ENCODE results near the gene SLC39A11.
"Not testable (repeated sequence)": the region's sequence is repeated elsewhere in the genome, so short reads cannot be mapped to it uniquely, and the experiment has no call there.

SLC39A11 gene

DNA sequence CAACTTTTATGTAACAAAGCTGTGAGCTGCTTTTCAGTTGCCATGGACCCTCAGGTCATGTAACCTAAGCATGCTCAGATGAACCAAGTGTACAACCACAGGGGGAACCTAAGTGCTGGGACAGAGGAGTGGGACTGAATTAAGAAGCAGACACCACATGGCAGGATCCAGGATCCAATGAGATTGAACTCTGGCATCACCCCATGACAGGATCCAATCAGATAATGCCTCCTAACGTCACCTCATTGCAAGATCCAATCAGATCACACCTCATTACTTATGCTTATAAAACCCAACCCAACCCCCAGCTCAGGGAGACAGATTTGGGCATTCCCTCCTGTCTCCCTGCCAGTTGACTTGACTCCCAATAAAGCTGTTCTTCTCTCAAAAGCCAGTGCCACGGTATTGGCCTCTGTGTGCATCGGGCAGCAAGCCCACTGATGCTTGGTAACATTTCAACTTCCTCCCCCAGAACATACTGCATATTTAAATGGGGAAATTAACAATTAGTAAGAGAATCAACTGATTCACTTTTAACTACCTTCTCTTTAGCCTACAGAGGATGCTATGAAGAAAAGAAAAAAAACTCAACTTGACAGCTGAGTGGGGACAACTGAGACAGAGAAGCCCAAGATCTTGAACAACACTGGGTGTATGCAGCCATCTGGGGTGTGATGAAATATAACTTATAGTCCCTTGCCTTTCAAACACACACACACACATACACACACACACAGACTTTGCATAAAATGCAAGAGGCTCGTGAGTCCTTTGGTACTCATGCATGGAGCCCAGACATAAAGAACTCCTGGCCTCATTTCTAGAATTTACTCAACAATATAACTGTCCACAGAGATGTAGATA, 148.4 kb downstream of the SLC39A11 start:
- TF ChIP-seq LEF1 (IDR thresholded peaks at IDR 0.05; ENCODE audit: borderline replicate concordance) (no peak), HDGF (IDR thresholded peaks at IDR 0.05; ENCODE audit: borderline replicate concordance) (no peak), ARNT (IDR thresholded peaks at IDR 0.05) (no peak), ELF4 (IDR thresholded peaks at IDR 0.05) (no peak)
- no peak for DNase-seq (ENCODE audit: extremely low spot score)
- POLR2A ChIA-PET = no interaction called here
- CTCF ChIA-PET = no interaction called here

DNA sequence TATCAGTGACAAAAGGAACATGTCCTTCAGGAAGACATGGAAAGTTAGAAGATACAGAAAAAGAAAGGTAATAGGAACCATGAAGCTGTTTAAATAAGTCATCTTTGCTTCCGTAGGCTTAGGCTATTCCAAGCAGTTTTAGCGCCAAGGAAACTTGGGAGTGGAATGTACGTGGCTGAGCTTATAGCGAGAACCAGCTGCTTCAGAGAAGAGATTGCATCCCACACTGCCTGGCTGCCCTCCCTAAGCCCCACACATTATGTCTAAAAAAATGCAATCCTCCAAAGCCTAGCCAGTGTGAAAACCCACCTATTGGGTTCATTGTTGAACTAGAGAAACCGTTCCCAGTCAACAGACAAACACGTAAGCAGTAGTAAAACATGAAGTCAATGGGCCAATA, 149.9 kb downstream of the SLC39A11 start:
- DNase-seq (ENCODE audit: extremely low spot score) = no peak
- TF ChIP-seq ZNF384 (IDR thresholded peaks at IDR 0.05) (no peak), SP1 (IDR thresholded peaks at IDR 0.05) (no peak), NFRKB (IDR thresholded peaks at IDR 0.05) (no peak), FOXK2 (IDR thresholded peaks at IDR 0.05) (no peak), L3MBTL2 (conservative IDR thresholded peaks at IDR 0.05) (no peak), TARDBP (IDR thresholded peaks at IDR 0.05) (no peak), FOXA1 (IDR thresholded peaks at IDR 0.05) (no peak), FOXM1 (IDR thresholded peaks at IDR 0.05; ENCODE audit: borderline replicate concordance) (no peak), LEF1 (IDR thresholded peaks at IDR 0.05; ENCODE audit: borderline replicate concordance) (no peak), CTBP1 (IDR thresholded peaks at IDR 0.05; ENCODE audit: borderline replicate concordance) (no peak), HDGF (IDR thresholded peaks at IDR 0.05; ENCODE audit: borderline replicate concordance) (no peak), BHLHE40 (IDR thresholded peaks at IDR 0.05; ENCODE audit: borderline replicate concordance) (no peak), ARNT (IDR thresholded peaks at IDR 0.05) (no peak), SUZ12 (IDR thresholded peaks at IDR 0.05) (no peak), ELF4 (IDR thresholded peaks at IDR 0.05) (no peak)
- TF ChIP-seq, protein P1, sequence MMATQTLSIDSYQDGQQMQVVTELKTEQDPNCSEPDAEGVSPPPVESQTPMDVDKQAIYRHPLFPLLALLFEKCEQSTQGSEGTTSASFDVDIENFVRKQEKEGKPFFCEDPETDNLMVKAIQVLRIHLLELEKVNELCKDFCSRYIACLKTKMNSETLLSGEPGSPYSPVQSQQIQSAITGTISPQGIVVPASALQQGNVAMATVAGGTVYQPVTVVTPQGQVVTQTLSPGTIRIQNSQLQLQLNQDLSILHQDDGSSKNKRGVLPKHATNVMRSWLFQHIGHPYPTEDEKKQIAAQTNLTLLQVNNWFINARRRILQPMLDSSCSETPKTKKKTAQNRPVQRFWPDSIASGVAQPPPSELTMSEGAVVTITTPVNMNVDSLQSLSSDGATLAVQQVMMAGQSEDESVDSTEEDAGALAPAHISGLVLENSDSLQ (IDR thresholded peaks at IDR 0.05) = no peak
- ChIA-PET POLR2A (no interaction called here), CTCF (no interaction called here)

DNA sequence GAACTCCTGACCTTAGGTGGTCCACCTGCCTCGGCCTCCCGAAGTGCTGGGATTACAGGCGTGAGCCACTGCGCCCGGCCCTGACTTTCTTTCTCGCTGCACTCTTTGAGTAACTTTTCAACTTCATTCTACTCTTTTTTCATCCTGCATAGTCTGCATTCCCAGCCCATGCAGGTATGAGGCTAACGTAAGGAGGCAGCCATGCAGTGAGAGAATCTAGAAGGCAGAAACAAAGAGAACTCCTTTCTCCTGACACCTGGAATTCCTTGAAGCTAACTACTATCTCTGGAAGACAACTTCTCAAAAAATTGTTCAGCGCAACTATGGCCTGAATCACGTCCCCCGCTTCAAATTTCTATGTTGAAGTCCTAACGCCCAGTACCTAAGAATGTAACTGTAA, 152.0 kb downstream of the SLC39A11 start:
- ChIA-PET CTCF (no interaction called here), POLR2A (no interaction called here)
- TF ChIP-seq, protein P1 (IDR thresholded peaks at IDR 0.05) = no peak
- TF ChIP-seq SP1 (IDR thresholded peaks at IDR 0.05) (no peak), L3MBTL2 (conservative IDR thresholded peaks at IDR 0.05) (no peak), FOXK2 (IDR thresholded peaks at IDR 0.05) (no peak), ELF4 (IDR thresholded peaks at IDR 0.05) (no peak), LEF1 (IDR thresholded peaks at IDR 0.05; ENCODE audit: borderline replicate concordance) (no peak), BHLHE40 (IDR thresholded peaks at IDR 0.05; ENCODE audit: borderline replicate concordance) (no peak), SUZ12 (IDR thresholded peaks at IDR 0.05) (no peak), CTBP1 (IDR thresholded peaks at IDR 0.05; ENCODE audit: borderline replicate concordance) (no peak), FOXA1 (IDR thresholded peaks at IDR 0.05) (no peak), FOXM1 (IDR thresholded peaks at IDR 0.05; ENCODE audit: borderline replicate concordance) (no peak), ZNF384 (IDR thresholded peaks at IDR 0.05) (no peak), ARNT (IDR thresholded peaks at IDR 0.05) (no peak), TARDBP (IDR thresholded peaks at IDR 0.05) (no peak), HDGF (IDR thresholded peaks at IDR 0.05; ENCODE audit: borderline replicate concordance) (no peak), NFRKB (IDR thresholded peaks at IDR 0.05) (no peak)
- no peak for DNase-seq (ENCODE audit: extremely low spot score)

DNA sequence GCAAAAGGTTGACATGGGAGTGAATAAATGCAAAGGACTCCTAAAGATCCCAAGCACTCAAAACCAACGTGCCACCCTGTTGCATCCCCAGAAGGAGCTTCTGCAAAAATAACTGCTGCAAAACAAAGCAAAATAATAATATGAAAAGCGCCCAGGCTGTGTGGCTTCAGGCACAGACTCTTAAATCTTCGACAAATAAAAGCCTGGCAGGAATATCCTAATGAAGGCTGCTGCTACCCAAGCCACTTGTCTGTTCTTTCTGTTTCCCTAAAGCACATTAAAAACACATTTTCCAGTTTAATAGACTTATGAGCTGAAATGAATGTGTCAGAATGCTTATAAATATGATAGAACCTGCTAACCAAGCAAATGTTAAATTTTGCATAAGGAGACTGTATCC, 154.0 kb downstream of the SLC39A11 start:
- DNase-seq (ENCODE audit: extremely low spot score) = no peak
- TF ChIP-seq LEF1 (IDR thresholded peaks at IDR 0.05; ENCODE audit: borderline replicate concordance) (no peak), FOXA1 (IDR thresholded peaks at IDR 0.05) (no peak), SP1 (IDR thresholded peaks at IDR 0.05) (no peak), HDGF (IDR thresholded peaks at IDR 0.05; ENCODE audit: borderline replicate concordance) (no peak)
- TF ChIP-seq, protein P1 (IDR thresholded peaks at IDR 0.05) = no peak
- ChIA-PET CTCF (no interaction called here), POLR2A (no interaction called here)

DNA sequence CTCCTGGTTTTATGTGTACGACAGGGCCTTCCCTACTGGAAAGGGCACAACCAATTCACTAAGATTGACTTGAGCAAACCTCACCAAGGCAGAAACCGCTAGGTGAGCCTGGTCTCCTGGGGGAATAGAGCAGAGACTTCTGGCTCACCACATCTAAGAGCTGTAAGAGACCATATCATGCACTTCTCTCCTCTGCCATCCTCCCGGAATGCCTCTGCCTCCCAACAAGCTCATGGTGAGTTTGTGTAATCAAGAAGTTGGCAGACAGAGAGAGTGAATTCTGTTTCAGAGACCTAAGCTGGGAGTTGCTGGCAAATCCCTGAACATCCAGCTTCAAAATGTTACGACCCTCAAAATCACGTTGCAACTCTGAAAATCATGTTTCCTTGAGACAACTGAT, 154.8 kb downstream of the SLC39A11 start:
- ChIA-PET POLR2A (no interaction called here), CTCF (no interaction called here)
- DNase-seq (ENCODE audit: extremely low spot score) = no peak
- TF ChIP-seq BHLHE40 (IDR thresholded peaks at IDR 0.05; ENCODE audit: borderline replicate concordance) = no peak

DNA sequence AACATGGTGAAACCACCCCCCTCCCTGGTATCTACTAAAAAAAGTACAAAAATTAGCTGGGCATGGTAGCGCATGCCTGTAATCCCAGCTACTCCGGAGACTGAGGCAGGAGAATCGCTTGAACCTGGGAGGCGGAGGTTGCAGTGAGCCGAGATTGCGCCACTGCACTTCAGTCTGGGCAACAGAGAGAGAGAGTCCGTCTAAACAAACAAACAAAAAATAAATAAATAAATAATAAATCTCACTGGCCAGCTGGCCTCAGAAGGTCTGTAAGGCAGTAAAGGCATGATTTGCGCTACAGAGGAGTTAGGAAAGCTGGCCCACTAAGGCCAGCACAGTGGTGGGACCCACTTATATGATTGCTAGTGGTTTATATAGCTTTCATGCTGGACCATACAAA, 155.2 kb downstream of the SLC39A11 start:
- POLR2A ChIA-PET; DNase-seq (ENCODE audit: extremely low spot score): not testable (repeated sequence)
- CTCF ChIA-PET = interaction anchor here (0.6 kb wide), 1 partner anchor 377 kb away, joined by 3 read pairs; no protein-coding TSS in a partner anchor

DNA sequence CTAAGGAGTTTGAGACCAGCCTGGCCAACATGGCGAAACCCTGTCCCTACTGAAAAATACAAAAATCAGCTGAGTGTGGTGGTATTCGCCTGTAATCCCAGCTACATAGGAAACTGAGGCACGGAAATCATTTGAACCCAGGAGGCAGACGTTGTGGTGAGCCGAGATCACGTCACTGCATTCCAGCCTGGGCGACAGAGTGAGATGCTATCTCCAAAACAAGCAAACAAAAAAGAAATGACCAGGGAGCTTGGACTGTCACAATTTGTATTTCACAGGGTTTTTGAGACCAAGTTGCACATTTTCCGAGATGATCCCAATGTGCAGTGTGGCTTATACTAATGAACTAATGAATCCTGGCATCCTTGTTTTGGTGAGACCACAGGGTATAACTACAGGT, 156.5 kb downstream of the SLC39A11 start:
- no peak for TF ChIP-seq BHLHE40 (IDR thresholded peaks at IDR 0.05; ENCODE audit: borderline replicate concordance)
- no peak for TF ChIP-seq SUZ12 (IDR thresholded peaks at IDR 0.05)
- TF ChIP-seq TARDBP (IDR thresholded peaks at IDR 0.05) = no peak
- no peak for TF ChIP-seq NFRKB (IDR thresholded peaks at IDR 0.05)
- no peak for TF ChIP-seq HDGF (IDR thresholded peaks at IDR 0.05; ENCODE audit: borderline replicate concordance)
- TF ChIP-seq ARNT (IDR thresholded peaks at IDR 0.05) = no peak
- TF ChIP-seq FOXM1 (IDR thresholded peaks at IDR 0.05; ENCODE audit: borderline replicate concordance) = no peak
- no peak for DNase-seq (ENCODE audit: extremely low spot score)
- CTCF ChIA-PET = no interaction called here
- POLR2A ChIA-PET = no interaction called here
